GM23338 (cell line): ENCODE measurements around the gene RHOB. TPM values are rescaled to one million over a fixed set of nuclear protein-coding genes. Genes with fewer than 3 reads are reported as not detected.

ENCODE experiments used
- ATAC-seq: fragments of 200-7000 bp; cut with Tn5 transposase; 3 replicates; pipeline ENCODE4 v1.9.1; 2020
- DNase-seq: peaks from one replicate; pipeline ENCODE4 v3.0.0-alpha.2; 2015; ENCODE audit warnings: low spot score
- H2AFZ ChIP-seq: fragments of 200-600 bp; sonication (generic); 2 replicates; pipeline ENCODE4 v1.8.0; 2016; ENCODE audit warnings: antibody characterized with exemption, mild to moderate bottlenecking, moderate library complexity
- H3F3A ChIP-seq: fragments of 200-600 bp; sonication (generic); replicated peaks from 2 replicates; pipeline ENCODE4 v1.8.0; 2017; ENCODE audit warnings: antibody characterized with exemption, mixed run types, low read depth
- H3K27ac ChIP-seq: fragments of 200-600 bp; sonication (generic); 2 replicates; pipeline ENCODE4 v1.6.1; 2016; ENCODE audit warnings: low read depth
- H3K27me3 ChIP-seq: fragments of 200-600 bp; sonication (generic); 2 replicates; pipeline ENCODE4 v1.8.0; 2016; ENCODE audit warnings: mild to moderate bottlenecking, mixed run types, moderate library complexity; ENCODE audit not compliant: insufficient read depth
- H3K36me3 ChIP-seq: fragments of 200-600 bp; sonication (generic); 2 replicates; pipeline ENCODE4 v1.8.0; 2016; ENCODE audit warnings: mild to moderate bottlenecking; ENCODE audit not compliant: insufficient read depth
- H3K4me1 ChIP-seq: fragments of 200-600 bp; sonication (generic); 2 replicates; pipeline ENCODE4 v1.8.0; 2016; ENCODE audit warnings: mild to moderate bottlenecking, moderate library complexity; ENCODE audit not compliant: insufficient read depth
- H3K4me2 ChIP-seq: fragments of 200-600 bp; sonication (generic); 2 replicates; pipeline ENCODE4 v1.7.1; 2017; ENCODE audit warnings: mixed run types
- H3K4me3 ChIP-seq: fragments of 200-600 bp; sonication (generic); 2 replicates; pipeline ENCODE4 v1.6.1; 2016; ENCODE audit warnings: mixed run types
- H3K79me2 ChIP-seq: fragments of 200-600 bp; sonication (generic); replicated peaks from 2 replicates; pipeline ENCODE4 v1.8.0; 2017; ENCODE audit warnings: mild to moderate bottlenecking; ENCODE audit not compliant: insufficient read depth
- H3K9me2 ChIP-seq: fragments of 200-600 bp; sonication (generic); 2 replicates; pipeline ENCODE4 v1.8.0; 2017; ENCODE audit not compliant: insufficient read depth
- H4K20me1 ChIP-seq: fragments of 200-600 bp; sonication (generic); replicated peaks from 2 replicates; pipeline ENCODE4 v1.8.0; 2017; ENCODE audit warnings: mild to moderate bottlenecking; ENCODE audit not compliant: insufficient read depth
- H3K27ac Mint-ChIP-seq: 2 replicates; pipeline ENCODE4 v1.8.0; 2020; ENCODE audit warnings: inconsistent platforms, mild to moderate bottlenecking, moderate library complexity, mixed read lengths
- H3K27me3 Mint-ChIP-seq: 3 replicates; pipeline ENCODE4 v1.8.0; 2022; ENCODE audit warnings: low read depth, mild to moderate bottlenecking, moderate library complexity, mixed read lengths, inconsistent platforms; ENCODE audit not compliant: insufficient read depth, poor library complexity
- H3K36me3 Mint-ChIP-seq: 3 replicates; pipeline ENCODE4 v1.8.0; 2021; ENCODE audit warnings: low read depth, mild to moderate bottlenecking, inconsistent platforms, moderate library complexity, mixed read lengths
- H3K4me1 Mint-ChIP-seq: 3 replicates; pipeline ENCODE4 v1.8.0; 2020; ENCODE audit warnings: mild to moderate bottlenecking, inconsistent platforms, mixed read lengths
- H3K4me3 Mint-ChIP-seq: 3 replicates; pipeline ENCODE4 v1.8.0; 2021; ENCODE audit warnings: moderate library complexity, mild to moderate bottlenecking, inconsistent platforms, mixed read lengths
- H3K9me3 Mint-ChIP-seq: 3 replicates; pipeline ENCODE4 v1.8.0; 2020; ENCODE audit warnings: moderate library complexity, mild to moderate bottlenecking, inconsistent platforms, mixed read lengths
- CREB1 ChIP-seq: fragments of 250-450 bp; sonication (Bioruptor Pico); IDR thresholded peaks from 2 replicates; pipeline ENCODE4 v1.5.0; 2020; ENCODE audit warnings: low read depth, mild to moderate bottlenecking, moderate library complexity
- EZH2phosphoT487 ChIP-seq: fragments of 200-600 bp; sonication (generic); IDR thresholded peaks from one replicate; pipeline ENCODE4 v1.8.1; 2018; ENCODE audit warnings: antibody characterized with exemption; ENCODE audit not compliant: unreplicated experiment
- JUNB ChIP-seq: IDR thresholded peaks from one replicate; pipeline ENCODE4 v1.6.1; 2016; ENCODE audit warnings: antibody characterized with exemption; ENCODE audit not compliant: unreplicated experiment
- POLR2AphosphoS5 ChIP-seq: IDR thresholded peaks from 2 replicates; pipeline ENCODE4 v1.6.1; 2016; ENCODE audit warnings: antibody characterized with exemption, low read depth
- ZNF462 ChIP-seq: fragments of 250-450 bp; sonication (Bioruptor Pico); IDR thresholded peaks from 2 replicates; pipeline ENCODE4 v1.5.0; 2020; ENCODE audit warnings: mild to moderate bottlenecking, moderate library complexity
- polyA plus RNA-seq: library from polyadenylated mRNA; unstranded; fragments of >200 nt; fragmentation: Nextera tagmentation; extraction: Ambion mirVana; gene quantifications from 2 replicates; pipeline ENCODE4 v1.2.1, GENCODE V29; 2016
- total RNA-seq: library from RNA; depleted of rRNA; stranded (reverse); fragments of >200 nt; shearing (Covaris generic); gene quantifications from 2 replicates; pipeline ENCODE4 v1.2.3, GENCODE V29; 2014

The RHOB gene
- total and polyA plus RNA-seq, 2 experiments from 2014 or later = 6.6 to 26.9 TPM

DNA sequence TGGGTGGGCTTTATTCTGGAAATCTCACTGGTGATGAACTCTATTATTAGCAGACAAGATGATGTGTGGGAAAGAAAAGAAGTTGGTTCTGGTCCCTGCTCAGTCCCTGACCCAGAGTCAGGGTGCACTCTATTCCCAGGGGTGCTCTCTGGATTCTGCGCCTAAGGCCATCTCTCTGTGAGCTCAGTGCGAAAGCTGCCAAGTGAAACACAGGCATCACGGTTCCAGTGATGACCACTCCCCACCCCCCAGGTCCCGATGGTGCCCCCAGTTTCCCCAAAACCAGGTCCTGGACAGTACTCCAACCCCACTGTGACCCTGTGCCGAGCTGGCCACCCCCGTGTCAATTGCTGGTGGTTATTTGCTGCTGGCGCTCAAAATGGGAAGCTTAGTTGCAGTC is 30.1 kb downstream of the RHOB start:
- Mint-ChIP-seq H3K27ac (no peak overlapping the region), H3K4me1 (no peaks in the 10 kb centered on the region), H3K36me3 (no peaks in the 10 kb centered on the region), H3K4me3 (no peak overlapping the region), H3K27me3 (no peaks in the 10 kb centered on the region), H3K9me3 (no peaks in the 10 kb centered on the region)
- Histone ChIP-seq H3K79me2 (no peaks in the 10 kb centered on the region), H3K27me3 (no peaks in the 10 kb centered on the region), H3K9me2 (0 out of 2 replicates have a peak, but pooled peaks cover 2% of the 10 kb centered on the region), H3K4me2 (no peak overlapping the region), H3K36me3 (no peaks in the 10 kb centered on the region), H4K20me1 (no peaks in the 10 kb centered on the region), H3K4me1 (no peaks in the 10 kb centered on the region), H3F3A (no peaks in the 10 kb centered on the region), H2AFZ (no peak overlapping the region), H3K27ac (no peak overlapping the region), H3K4me3 (no peak overlapping the region)
- DNase-seq (no peak), ATAC-seq (no peak)
- TF ChIP-seq POLR2AphosphoS5 (no peak), JUNB (no peak)

DNA sequence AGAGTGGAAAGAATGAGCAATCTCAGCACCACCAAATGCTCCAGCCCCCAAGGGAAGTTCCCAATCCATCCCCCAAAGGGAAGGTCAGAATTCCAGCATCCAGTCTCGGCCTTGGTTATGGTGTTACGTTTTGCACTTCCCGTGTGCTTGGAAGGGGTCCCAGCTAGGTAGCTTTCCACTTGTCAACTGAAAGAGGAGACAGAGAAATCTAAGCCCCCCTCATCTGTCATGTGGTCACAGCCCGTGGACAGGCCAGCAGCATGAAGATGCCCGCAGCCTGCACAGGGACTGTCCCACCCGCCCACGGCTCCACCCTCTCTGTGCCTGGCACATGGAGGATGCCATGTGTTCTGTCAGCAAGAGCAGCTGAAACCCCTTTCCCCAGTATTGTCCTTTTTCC is 32.1 kb downstream of the RHOB start:
- ATAC-seq (no peak), DNase-seq (no peak)
- no peaks in the 10 kb centered on the region for H3K27me3 ChIP-seq
- no peaks in the 10 kb centered on the region for H3F3A ChIP-seq
- no peak overlapping the region for H2AFZ ChIP-seq
- H3K4me3 ChIP-seq = no peak overlapping the region
- no peaks in the 10 kb centered on the region for H3K9me3 Mint-ChIP-seq
- no peaks in the 10 kb centered on the region for H3K79me2 ChIP-seq
- no peaks in the 10 kb centered on the region for H3K36me3 Mint-ChIP-seq
- H3K4me2 ChIP-seq = no peak overlapping the region
- H3K27ac ChIP-seq = no peak overlapping the region
- H3K4me1 Mint-ChIP-seq = no peaks in the 10 kb centered on the region
- no peaks in the 10 kb centered on the region for H3K36me3 ChIP-seq
- H3K4me1 ChIP-seq = no peaks in the 10 kb centered on the region
- H4K20me1 ChIP-seq = no peaks in the 10 kb centered on the region
- no peak overlapping the region for H3K27ac Mint-ChIP-seq
- no peak overlapping the region for H3K4me3 Mint-ChIP-seq
- H3K27me3 Mint-ChIP-seq = no peaks in the 10 kb centered on the region
- H3K9me2 ChIP-seq = 0 out of 2 replicates have a peak, but pooled peaks cover 2% of the 10 kb centered on the region
- TF ChIP-seq EZH2phosphoT487 (no peak), CREB1 (CRISPR knock-in tag) (no peak), ZNF462 (CRISPR knock-in tag) (no peak)
